Right atrium auricular region (tissue), 2 donors: ENCODE data around the gene FGD1. TPM values are rescaled to one million over a fixed set of nuclear protein-coding genes. Genes with fewer than 3 reads are reported as not detected.
A peak's percentile ranks its signal among the peaks of the same experiment; 100 is the strongest.
"Not testable (repeated sequence)": the region's sequence is repeated elsewhere in the genome, so short reads cannot be mapped to it uniquely, and the experiment has no call there.

ENCODE experiments used
- DNase-seq: peaks from one replicate; pipeline ENCODE4 v3.0.0-alpha.2; 2019; ENCODE audit warnings: low spot score
- H3K27ac ChIP-seq, 2 donors: fragments of 200-600 bp; sonication (generic); 1 replicate in 1 of 2; 2 replicates in 1 of 2; pipeline ENCODE4 v1.5.1; 2016 to 2019
- H3K27me3 ChIP-seq, 2 donors: fragments of 200-600 bp; sonication (generic); one replicate each; pipeline versions ENCODE4 v1.5.1 to v1.6.0; 2017 to 2019
- H3K36me3 ChIP-seq: fragments of 200-600 bp; sonication (generic); one replicate; pipeline ENCODE4 v1.5.1; 2016
- H3K4me1 ChIP-seq, 2 donors: fragments of 200-600 bp; sonication (generic); one replicate each; pipeline versions ENCODE4 v1.5.1 to v1.6.0; 2017 to 2019
- H3K4me3 ChIP-seq, 2 donors: fragments of 200-600 bp; sonication (generic); 1 replicate in 1 of 2; 2 replicates in 1 of 2; pipeline ENCODE4 v1.5.1; 2017 to 2019; ENCODE audit warnings: mild to moderate bottlenecking in 1 of 2, moderate library complexity in 1 of 2
- H3K9me3 ChIP-seq, 2 donors: fragments of 200-600 bp; sonication (generic); one replicate each; pipeline ENCODE4 v1.5.1; 2019
- total RNA-seq, 2 donors: library from RNA; depleted of rRNA; stranded (reverse); fragments of >200 nt; gene quantifications; one replicate each; pipeline ENCODE4 v1.1.0, GENCODE V29; 2016
- TF ChIP-seq, protein P1 (sequence below), 2 donors: fragments of 200-600 bp; sonication (generic); IDR thresholded peaks; one replicate each; pipeline ENCODE4 v1.5.1; 2019; ENCODE audit warnings: antibody characterized with exemption in 2 of 2

The FGD1 gene
- total RNA-seq, 2 donors from 2014 or later = 5.7 to 6.6 TPM

- H3K4me3 ChIP-seq = peak overlapping the region; percentile 63 to 65
- H3K36me3 ChIP-seq = no peaks in the 10 kb centered on the region
- peaks cover 0 to 13% of the 10 kb centered on the region in 2 donors for H3K4me1 ChIP-seq
- no peak for DNase-seq
- TF ChIP-seq, protein P1, sequence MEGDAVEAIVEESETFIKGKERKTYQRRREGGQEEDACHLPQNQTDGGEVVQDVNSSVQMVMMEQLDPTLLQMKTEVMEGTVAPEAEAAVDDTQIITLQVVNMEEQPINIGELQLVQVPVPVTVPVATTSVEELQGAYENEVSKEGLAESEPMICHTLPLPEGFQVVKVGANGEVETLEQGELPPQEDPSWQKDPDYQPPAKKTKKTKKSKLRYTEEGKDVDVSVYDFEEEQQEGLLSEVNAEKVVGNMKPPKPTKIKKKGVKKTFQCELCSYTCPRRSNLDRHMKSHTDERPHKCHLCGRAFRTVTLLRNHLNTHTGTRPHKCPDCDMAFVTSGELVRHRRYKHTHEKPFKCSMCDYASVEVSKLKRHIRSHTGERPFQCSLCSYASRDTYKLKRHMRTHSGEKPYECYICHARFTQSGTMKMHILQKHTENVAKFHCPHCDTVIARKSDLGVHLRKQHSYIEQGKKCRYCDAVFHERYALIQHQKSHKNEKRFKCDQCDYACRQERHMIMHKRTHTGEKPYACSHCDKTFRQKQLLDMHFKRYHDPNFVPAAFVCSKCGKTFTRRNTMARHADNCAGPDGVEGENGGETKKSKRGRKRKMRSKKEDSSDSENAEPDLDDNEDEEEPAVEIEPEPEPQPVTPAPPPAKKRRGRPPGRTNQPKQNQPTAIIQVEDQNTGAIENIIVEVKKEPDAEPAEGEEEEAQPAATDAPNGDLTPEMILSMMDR (IDR thresholded peaks at IDR 0.05) = no peak
- H3K27ac ChIP-seq = peak overlapping the region; percentile 69 to 85
- no peaks in the 10 kb centered on the region for H3K27me3 ChIP-seq
- H3K9me3 ChIP-seq = peaks cover 0 to 4% of the 10 kb centered on the region in 2 donors
Measured at GRCh38 chrX:54494166-54494988, 1.7 kb downstream of the FGD1 start.

DNA sequence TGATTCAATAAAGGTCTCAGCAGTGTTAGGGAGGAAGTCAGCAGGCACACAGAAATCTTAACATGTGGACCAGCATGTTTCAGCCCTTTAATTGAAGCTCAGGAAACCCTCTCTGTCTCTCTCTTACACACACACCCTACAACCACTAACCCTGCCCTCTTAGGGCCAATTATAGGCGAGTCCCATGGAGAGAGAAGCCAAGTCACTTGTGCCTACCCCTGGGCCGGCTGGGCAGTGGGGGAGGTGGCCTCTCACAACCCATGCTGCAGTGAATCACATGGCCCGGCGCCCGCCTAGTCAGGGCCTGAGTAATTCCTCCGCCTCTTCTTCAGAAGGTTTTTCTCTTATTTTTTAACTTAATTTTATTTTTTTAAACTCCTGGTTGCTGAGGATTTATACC lies 3.7 kb downstream of the FGD1 start:
- H3K9me3 ChIP-seq = peaks cover 0 to 4% of the 10 kb centered on the region in 2 donors
- H3K27ac ChIP-seq = no peak overlapping the region
- H3K36me3 ChIP-seq = no peaks in the 10 kb centered on the region
- no peaks in the 10 kb centered on the region for H3K27me3 ChIP-seq
- TF ChIP-seq, protein P1 (IDR thresholded peaks at IDR 0.05) = no peak
- H3K4me3 ChIP-seq = no peak overlapping the region
- no peak for DNase-seq
- peaks cover 0 to 13% of the 10 kb centered on the region in 2 donors for H3K4me1 ChIP-seq

GRCh38 chrX:54489819-54490218 lies 6.2 kb downstream of the FGD1 start:
- not testable (repeated sequence) for H3K27me3 ChIP-seq, H3K9me3 ChIP-seq, DNase-seq, H3K4me3 ChIP-seq, H3K27ac ChIP-seq, H3K36me3 ChIP-seq
- H3K4me1 ChIP-seq = peaks cover 0 to 13% of the 10 kb centered on the region in 2 donors

GRCh38 chrX:54484666-54485065 lies 11.4 kb downstream of the FGD1 start:
- Histone ChIP-seq H3K4me1 (peaks cover 0 to 30% of the 10 kb centered on the region in 2 donors), H3K27me3 (no peaks in the 10 kb centered on the region), H3K36me3 (no peaks in the 10 kb centered on the region), H3K27ac (no peak overlapping the region), H3K9me3 (no peaks in the 10 kb centered on the region), H3K4me3 (no peak overlapping the region)
- no peak for DNase-seq
- TF ChIP-seq, protein P1 (IDR thresholded peaks at IDR 0.05) = no peak

DNA sequence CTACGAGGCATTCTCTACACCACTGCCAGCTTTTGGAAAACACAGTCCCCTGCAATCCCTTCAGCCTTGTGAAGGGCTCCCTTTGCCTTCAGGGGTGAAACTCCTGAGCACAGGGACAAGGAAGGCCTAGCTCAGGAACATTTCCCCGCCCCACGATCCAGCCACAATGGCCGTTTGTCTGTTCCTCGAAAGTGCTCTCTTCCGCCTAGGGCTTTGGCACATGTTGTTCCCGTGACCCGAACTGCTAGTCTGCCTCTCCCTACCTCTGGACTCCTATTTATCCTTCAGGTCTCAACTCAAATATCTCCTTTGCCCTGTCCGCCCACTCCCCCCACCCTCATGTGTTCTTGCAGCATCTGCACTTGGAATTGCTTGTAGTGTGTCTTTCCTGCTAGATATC lies 12.1 kb downstream of the FGD1 start:
- Histone ChIP-seq H3K4me3 (no peak overlapping the region), H3K27me3 (no peaks in the 10 kb centered on the region), H3K27ac (peak overlapping the region in 1 of 2 donors; percentile 59), H3K9me3 (no peaks in the 10 kb centered on the region), H3K36me3 (no peaks in the 10 kb centered on the region), H3K4me1 (peaks cover 0 to 31% of the 10 kb centered on the region in 2 donors)
- TF ChIP-seq, protein P1 (IDR thresholded peaks at IDR 0.05) = no peak
- DNase-seq = no peak

DNA sequence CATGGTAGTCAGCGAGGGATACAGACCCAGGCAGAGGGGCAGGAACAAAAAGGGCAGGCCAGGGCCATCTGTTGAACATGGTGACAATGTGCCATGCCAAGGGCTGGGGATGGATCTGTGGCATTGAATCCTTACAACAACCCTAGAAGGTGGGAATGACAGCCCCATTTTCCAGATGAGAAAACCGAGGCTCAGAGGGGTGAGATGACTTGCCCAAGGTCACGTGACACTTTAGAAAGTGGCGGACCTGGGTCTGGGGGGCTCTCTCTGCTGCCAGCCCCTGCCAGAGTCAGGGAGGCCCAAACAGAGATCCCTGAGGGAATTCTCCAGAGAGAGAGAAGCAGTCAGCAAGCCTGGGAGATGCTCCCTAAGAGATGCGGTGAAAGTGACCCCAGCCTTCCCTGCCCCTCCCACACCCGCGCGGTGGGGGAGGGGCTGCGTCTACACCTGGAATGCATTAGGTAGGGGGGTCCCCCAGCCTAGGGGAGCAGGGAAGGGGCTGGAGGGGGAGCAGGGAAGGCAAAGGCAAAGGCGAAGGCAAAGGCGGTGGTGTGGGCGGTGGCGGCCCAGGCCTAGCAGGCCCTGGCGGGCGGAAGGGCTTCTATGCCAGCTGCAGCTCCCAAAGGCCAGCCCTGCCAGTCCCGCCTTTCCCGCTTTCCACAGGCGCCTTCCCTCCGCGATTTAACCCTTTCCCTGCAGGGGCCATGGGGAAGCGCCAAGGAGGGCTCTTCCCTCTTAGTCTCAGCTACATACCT lies 13.0 kb downstream of the FGD1 start:
- peaks cover 0 to 31% of the 10 kb centered on the region in 2 donors for H3K4me1 ChIP-seq
- TF ChIP-seq, protein P1 (IDR thresholded peaks at IDR 0.05) = no peak
- no peaks in the 10 kb centered on the region for H3K27me3 ChIP-seq
- H3K9me3 ChIP-seq = no peaks in the 10 kb centered on the region
- no peaks in the 10 kb centered on the region for H3K36me3 ChIP-seq
- no peak for DNase-seq
- H3K27ac ChIP-seq = peak overlapping the region; percentile 54 to 59
- H3K4me3 ChIP-seq = peak overlapping the region in 1 of 2 donors; percentile 12
